Activated naive CD4-positive, alpha-beta T cell treated with anti-CD3 and anti-CD28 coated beads for 36 hours (primary cell): ENCODE results near the gene SURF1. TPM values are rescaled to one million over a fixed set of nuclear protein-coding genes. Genes with fewer than 3 reads are reported as not detected.

Experiments used
- CTCF ChIA-PET: fragments of 350-600 bp; sonication (Branson Sonifier 250); formaldehyde crosslinking; loops from one replicate; lab custom pipeline; 2021; ENCODE audit warnings: antibody characterized with exemption; lab: Charles Lee
- DNase-seq: peaks from one replicate; pipeline ENCODE4 v3.0.0-alpha.2; 2020
- H3K27ac Mint-ChIP-seq: one replicate; pipeline ENCODE4 v1.8.0; 2021; ENCODE audit warnings: mild to moderate bottlenecking, mixed read lengths
- H3K27me3 Mint-ChIP-seq: one replicate; pipeline ENCODE4 v1.8.0; 2021; ENCODE audit warnings: low read depth, mixed read lengths
- H3K36me3 Mint-ChIP-seq: one replicate; pipeline ENCODE4 v1.8.0; 2021; ENCODE audit warnings: low read depth, mixed read lengths
- H3K4me1 Mint-ChIP-seq: one replicate; pipeline ENCODE4 v1.8.0; 2021; ENCODE audit warnings: low read depth, mixed read lengths
- H3K4me3 Mint-ChIP-seq: one replicate; pipeline ENCODE4 v1.8.0; 2021; ENCODE audit warnings: mild to moderate bottlenecking, moderate library complexity, mixed read lengths
- H3K9me3 Mint-ChIP-seq: one replicate; pipeline ENCODE4 v1.8.0; 2021; ENCODE audit warnings: mixed read lengths
- intact Hi-C: fragments of 100-400 bp; cut with micrococcal nuclease; formaldehyde crosslinking; loops from one replicate; pipeline ENCODE4 v1.15.1; 2023
- total RNA-seq, 2 experiments: library from RNA; stranded (reverse); gene quantifications; one replicate each; pipeline ENCODE4 v1.2.3, GENCODE V29; 2021

The SURF1 gene
- total RNA-seq, 2 experiments from 2014 or later: 24.9 to 27.8 TPM

DNA sequence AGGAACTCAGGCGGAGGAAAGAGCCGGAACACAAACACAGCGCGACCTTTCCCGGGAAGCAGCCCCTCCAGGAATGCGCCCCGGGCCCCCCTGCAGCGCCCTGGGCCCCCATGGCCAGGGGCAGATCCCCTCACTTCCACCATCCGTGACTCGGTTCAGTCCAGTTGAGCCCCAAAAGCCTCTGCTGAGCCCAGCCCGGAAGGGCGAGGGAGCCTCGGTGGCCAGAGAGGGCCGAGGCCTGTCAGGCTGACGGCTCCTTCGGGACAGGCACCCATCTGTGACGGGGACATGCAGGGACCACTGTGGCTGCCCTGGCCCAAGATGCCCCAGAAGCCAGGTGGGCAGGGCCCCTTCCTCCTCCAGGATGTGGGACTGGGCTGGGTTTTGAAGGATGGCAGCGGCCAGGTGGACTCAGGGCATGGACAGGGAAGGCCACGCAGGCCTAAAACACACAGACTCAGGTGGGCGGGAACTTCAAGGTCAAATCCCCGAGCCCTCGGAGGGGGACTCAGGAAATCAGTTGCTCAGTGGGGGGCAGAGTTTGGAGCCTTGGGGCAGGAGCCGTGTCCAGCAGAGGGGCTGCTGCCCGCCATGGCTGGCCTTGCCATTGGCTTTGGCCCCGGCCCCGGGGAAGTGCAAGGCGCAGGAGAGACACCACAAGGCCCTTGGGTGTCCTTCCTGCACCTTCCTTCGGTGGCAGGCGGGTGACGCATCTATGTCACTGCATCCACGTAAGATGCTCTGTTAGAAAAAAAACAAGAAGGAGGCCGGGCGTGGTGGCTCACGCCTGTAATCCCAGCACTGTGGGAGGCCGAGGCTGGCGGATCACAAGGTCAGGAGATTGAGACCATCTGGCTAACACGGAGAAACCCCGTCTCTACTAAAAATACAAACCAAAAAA lies 51.6 kb downstream of the SURF1 start:
- H3K27me3 Mint-ChIP-seq: peaks cover 8% of the 10 kb centered on the region
- DNase-seq: no peak
- CTCF ChIA-PET: interaction anchor here (0.6 to 0.8 kb wide), 2 partner anchors 26 to 368 kb away, joined by 3 to 5 read pairs; no protein-coding TSS in a partner anchor
- no peak overlapping the region for H3K4me3 Mint-ChIP-seq
- intact Hi-C loops: no loop called here
- no peaks in the 10 kb centered on the region for H3K36me3 Mint-ChIP-seq
- no peak overlapping the region for H3K27ac Mint-ChIP-seq
- H3K4me1 Mint-ChIP-seq: no peaks in the 10 kb centered on the region
- H3K9me3 Mint-ChIP-seq: no peaks in the 10 kb centered on the region

DNA sequence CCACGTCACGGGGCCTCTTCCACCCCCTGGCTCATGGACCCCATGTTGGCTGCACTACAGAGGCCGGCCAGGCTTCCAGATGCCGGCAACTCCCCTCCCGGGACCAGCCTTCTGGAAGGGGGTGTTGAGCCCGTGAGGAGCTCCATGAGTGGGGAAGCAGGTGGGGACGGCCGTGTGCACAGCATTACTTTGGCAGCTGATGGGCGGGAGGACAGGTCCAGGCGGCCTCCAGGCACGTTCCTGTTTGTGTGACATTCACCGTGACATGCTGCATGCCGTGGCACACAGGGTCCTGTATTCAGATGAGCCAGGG lies 52.2 kb downstream of the SURF1 start:
- DNase-seq: no peak
- Mint-ChIP-seq H3K4me1 (no peaks in the 10 kb centered on the region), H3K36me3 (no peaks in the 10 kb centered on the region), H3K27me3 (peaks cover 5% of the 10 kb centered on the region), H3K4me3 (no peak overlapping the region), H3K9me3 (no peaks in the 10 kb centered on the region), H3K27ac (no peak overlapping the region)
- CTCF ChIA-PET: no interaction called here
- intact Hi-C loops: no loop called here

DNA sequence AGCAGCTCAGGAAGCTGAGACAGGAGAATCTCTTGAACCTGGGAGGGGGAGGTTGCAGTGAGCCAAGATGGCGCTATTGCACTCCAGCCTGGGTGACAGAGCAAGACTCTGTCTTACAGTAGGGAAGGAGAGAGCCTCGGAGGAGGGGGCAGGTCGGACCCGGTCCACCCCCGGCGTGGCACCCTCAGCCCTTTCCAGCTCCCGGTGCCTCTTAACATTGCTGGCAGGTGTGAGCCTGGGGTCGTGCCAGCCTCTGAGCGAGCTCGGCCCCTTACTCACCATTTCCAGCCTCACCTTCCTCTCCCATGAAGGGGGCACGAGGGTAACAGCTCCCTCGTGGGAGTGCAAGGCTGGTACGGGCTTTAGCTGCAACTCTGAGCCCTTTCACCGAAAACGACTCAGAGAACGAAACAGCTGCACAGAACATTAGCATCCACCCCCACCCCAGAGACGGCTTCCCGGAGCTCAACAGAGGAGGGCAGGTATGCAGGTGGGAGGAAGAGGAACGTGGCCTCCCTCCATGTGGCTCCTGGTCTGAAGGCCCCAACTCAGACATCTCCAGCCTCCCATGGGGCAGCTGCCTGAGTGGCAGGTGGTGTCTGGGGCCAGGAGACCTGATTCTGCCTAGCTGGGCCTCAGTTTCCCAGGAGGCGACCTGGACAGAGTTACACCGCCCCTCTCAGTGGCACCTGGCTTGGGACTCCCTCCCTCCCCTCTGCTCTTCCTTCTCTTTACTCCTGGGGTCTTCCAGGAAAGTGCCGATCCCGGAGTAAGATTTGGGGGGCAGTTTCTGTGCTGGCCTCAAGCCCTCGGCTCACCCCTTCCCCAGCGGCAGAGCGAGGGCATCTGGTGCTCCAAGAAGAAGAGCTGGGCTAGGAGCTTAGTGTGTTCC lies 52.8 kb downstream of the SURF1 start:
- Mint-ChIP-seq H3K27me3 (peaks cover 4% of the 10 kb centered on the region), H3K4me3 (no peak overlapping the region), H3K27ac (no peak overlapping the region), H3K9me3 (no peaks in the 10 kb centered on the region), H3K4me1 (no peaks in the 10 kb centered on the region), H3K36me3 (no peaks in the 10 kb centered on the region)
- intact Hi-C loops: no loop called here
- CTCF ChIA-PET: interaction anchor here (0.5 kb wide), 1 partner anchor 1716 kb away, joined by 3 read pairs; no protein-coding TSS in a partner anchor
- DNase-seq: no peak

Other genes starting within 250 kb of the SURF1 start
- gene RALGDS, start 235.2 kb downstream of the SURF1 start, total RNA-seq: 10 to 100 TPM; 29.5 to 32.5 TPM
- 1 to 10 TPM; 3.9 to 4.7 TPM for gene GBGT1, start 192.6 kb downstream of the SURF1 start, total RNA-seq
- gene OBP2B, start 147.2 kb downstream of the SURF1 start, total RNA-seq: not detected
- not detected for gene ABO, start 81.3 kb downstream of the SURF1 start, total RNA-seq
- 10 to 100 TPM; 13.6 to 13.8 TPM for gene SURF6, start 20.3 kb downstream of the SURF1 start, total RNA-seq
- 10 to 100 TPM; 18.4 to 21.5 TPM for gene MED22, start 8.4 kb downstream of the SURF1 start, total RNA-seq
- 1,000 to 10,000 TPM; 3,985 to 4,111 TPM for gene RPL7A, start 8.3 kb downstream of the SURF1 start, total RNA-seq
- gene SURF2, start 63 bp upstream of the SURF1 start, total RNA-seq: 10 to 100 TPM; 15.0 to 16.2 TPM
- 100 to 1,000 TPM; 299 to 302 TPM for gene SURF4, start 19.6 kb upstream of the SURF1 start, total RNA-seq
- gene STKLD1, start 19.9 kb upstream of the SURF1 start, total RNA-seq: under 1 TPM; 0.35 to 0.41 TPM
- 10 to 100 TPM; 22.5 to 27.0 TPM for gene REXO4, start 61.5 kb upstream of the SURF1 start, total RNA-seq
- 1 to 10 TPM; 3.0 to 3.2 TPM for gene ADAMTS13, start 65.9 kb upstream of the SURF1 start, total RNA-seq
- under 1 TPM; 0.35 to 0.45 TPM for gene CACFD1, start 103.5 kb upstream of the SURF1 start, total RNA-seq
- under 1 TPM; 0.62 to 0.83 TPM for gene SLC2A6, start 122.6 kb upstream of the SURF1 start, total RNA-seq
- not detected for gene MYMK, start 168.5 kb upstream of the SURF1 start, total RNA-seq
- under 1 TPM; 0.14 to 0.17 TPM for gene ADAMTSL2, start 178.2 kb upstream of the SURF1 start, total RNA-seq